ENCODE data around the gene PMEL.

DNA sequence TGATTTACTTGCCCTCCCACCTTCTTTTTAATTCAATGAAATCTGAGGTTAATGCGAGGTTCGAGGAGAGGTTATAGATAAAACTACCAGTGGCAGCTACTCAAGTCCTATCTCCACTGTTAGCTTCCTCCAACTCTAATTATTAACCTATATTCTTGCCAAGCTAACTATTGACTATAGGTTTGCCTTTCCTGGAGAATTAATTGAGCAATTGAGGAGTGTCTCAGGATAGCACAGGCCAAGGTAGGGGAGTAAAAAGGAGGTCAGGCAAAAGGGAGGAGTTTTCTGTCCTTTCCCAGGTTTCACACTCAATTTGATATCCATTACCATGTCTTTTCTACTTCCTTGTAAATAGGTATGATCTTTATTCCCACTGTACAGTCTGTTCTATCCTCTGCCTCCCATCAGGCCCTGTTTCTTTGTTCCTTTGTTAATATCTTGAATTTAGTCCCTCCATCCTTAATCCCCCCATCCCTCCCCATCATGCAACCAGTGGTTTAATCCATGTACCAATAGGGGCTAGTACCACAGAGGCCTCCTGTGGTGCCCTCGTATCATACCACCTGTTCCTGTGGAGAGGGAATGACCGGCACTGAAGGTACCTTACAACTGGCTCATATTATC lies 27.5 kb upstream of the PMEL start:
- no peak for TF ChIP-seq POLR2AphosphoS5 (IDR thresholded peaks at IDR 0.05; ENCODE audit: low read depth, low read length)
- TF ChIP-seq, protein P1, sequence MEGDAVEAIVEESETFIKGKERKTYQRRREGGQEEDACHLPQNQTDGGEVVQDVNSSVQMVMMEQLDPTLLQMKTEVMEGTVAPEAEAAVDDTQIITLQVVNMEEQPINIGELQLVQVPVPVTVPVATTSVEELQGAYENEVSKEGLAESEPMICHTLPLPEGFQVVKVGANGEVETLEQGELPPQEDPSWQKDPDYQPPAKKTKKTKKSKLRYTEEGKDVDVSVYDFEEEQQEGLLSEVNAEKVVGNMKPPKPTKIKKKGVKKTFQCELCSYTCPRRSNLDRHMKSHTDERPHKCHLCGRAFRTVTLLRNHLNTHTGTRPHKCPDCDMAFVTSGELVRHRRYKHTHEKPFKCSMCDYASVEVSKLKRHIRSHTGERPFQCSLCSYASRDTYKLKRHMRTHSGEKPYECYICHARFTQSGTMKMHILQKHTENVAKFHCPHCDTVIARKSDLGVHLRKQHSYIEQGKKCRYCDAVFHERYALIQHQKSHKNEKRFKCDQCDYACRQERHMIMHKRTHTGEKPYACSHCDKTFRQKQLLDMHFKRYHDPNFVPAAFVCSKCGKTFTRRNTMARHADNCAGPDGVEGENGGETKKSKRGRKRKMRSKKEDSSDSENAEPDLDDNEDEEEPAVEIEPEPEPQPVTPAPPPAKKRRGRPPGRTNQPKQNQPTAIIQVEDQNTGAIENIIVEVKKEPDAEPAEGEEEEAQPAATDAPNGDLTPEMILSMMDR (IDR thresholded peaks at IDR 0.05): no peak
- TF ChIP-seq TCF12 (IDR thresholded peaks at IDR 0.05): no peak
- TF ChIP-seq, protein P2, sequence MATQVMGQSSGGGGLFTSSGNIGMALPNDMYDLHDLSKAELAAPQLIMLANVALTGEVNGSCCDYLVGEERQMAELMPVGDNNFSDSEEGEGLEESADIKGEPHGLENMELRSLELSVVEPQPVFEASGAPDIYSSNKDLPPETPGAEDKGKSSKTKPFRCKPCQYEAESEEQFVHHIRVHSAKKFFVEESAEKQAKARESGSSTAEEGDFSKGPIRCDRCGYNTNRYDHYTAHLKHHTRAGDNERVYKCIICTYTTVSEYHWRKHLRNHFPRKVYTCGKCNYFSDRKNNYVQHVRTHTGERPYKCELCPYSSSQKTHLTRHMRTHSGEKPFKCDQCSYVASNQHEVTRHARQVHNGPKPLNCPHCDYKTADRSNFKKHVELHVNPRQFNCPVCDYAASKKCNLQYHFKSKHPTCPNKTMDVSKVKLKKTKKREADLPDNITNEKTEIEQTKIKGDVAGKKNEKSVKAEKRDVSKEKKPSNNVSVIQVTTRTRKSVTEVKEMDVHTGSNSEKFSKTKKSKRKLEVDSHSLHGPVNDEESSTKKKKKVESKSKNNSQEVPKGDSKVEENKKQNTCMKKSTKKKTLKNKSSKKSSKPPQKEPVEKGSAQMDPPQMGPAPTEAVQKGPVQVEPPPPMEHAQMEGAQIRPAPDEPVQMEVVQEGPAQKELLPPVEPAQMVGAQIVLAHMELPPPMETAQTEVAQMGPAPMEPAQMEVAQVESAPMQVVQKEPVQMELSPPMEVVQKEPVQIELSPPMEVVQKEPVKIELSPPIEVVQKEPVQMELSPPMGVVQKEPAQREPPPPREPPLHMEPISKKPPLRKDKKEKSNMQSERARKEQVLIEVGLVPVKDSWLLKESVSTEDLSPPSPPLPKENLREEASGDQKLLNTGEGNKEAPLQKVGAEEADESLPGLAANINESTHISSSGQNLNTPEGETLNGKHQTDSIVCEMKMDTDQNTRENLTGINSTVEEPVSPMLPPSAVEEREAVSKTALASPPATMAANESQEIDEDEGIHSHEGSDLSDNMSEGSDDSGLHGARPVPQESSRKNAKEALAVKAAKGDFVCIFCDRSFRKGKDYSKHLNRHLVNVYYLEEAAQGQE (IDR thresholded peaks at IDR 0.05; ENCODE audit: low read depth, low read length): no peak
- no peak for TF ChIP-seq GATA2 (CRISPR knock-in tag; IDR thresholded peaks at IDR 0.05)

Measured in SK-N-SH (cell line).